OCI-LY3 (cell line): ENCODE results near the gene RSPO3.

Experiments
- H2AFZ ChIP-seq: fragments of 200-600, 300-600 bp; shearing (Covaris generic); 2 replicates; pipeline ENCODE4 v1.6.0; 2014; ENCODE audit warnings: antibody characterized with exemption, low read depth, low read length
- H3K27ac ChIP-seq: fragments of 200-600, 300-600 bp; sonication (generic); 2 replicates; pipeline ENCODE4 v1.5.1; 2014; ENCODE audit warnings: mild to moderate bottlenecking, low read length, moderate library complexity, mixed read lengths
- H3K27me3 ChIP-seq: fragments of 200-600, 300-600 bp; sonication (generic); 2 replicates; pipeline ENCODE4 v1.6.1; 2014; ENCODE audit warnings: low read depth, low read length, mixed read lengths
- H3K36me3 ChIP-seq: fragments of 200-600, 300-600 bp; sonication (generic); replicated peaks from 2 replicates; pipeline ENCODE3; 2014; ENCODE audit warnings: low read depth, low read length, mixed read lengths
- H3K4me1 ChIP-seq: fragments of 300-600, 200-600 bp; sonication (generic); 2 replicates; pipeline ENCODE4 v1.6.1; 2014; ENCODE audit warnings: low read length, mixed read lengths
- H3K4me2 ChIP-seq: fragments of 200-600, 300-600 bp; sonication (generic); 2 replicates; pipeline ENCODE4 v1.6.1; 2014; ENCODE audit warnings: low read length, mixed read lengths
- H3K4me3 ChIP-seq: fragments of 300-600, 200-600 bp; sonication (generic); 2 replicates; pipeline ENCODE4 v1.5.1; 2014; ENCODE audit warnings: antibody characterized with exemption, mild to moderate bottlenecking, low read length, moderate library complexity
- H3K79me2 ChIP-seq: fragments of 300-600, 200-600 bp; shearing (Covaris generic); 2 replicates; pipeline ENCODE4 v1.6.1; 2014; ENCODE audit warnings: mild to moderate bottlenecking, low read length, mixed read lengths
- H3K9ac ChIP-seq: fragments of 300-600, 200-600 bp; shearing (Covaris generic); 2 replicates; pipeline ENCODE4 v1.6.0; 2014; ENCODE audit warnings: mild to moderate bottlenecking, low read length, moderate library complexity
- H3K9me3 ChIP-seq: fragments of 200-600, 300-600 bp; shearing (Covaris generic); 2 replicates; pipeline ENCODE4 v1.6.1; 2014; ENCODE audit warnings: low read length, mixed read lengths; ENCODE audit not compliant: insufficient read depth
- H4K20me1 ChIP-seq: fragments of 200-600, 300-600 bp; sonication (generic); 2 replicates; pipeline ENCODE4 v1.6.1; 2016; ENCODE audit warnings: low read length, mixed read lengths; ENCODE audit not compliant: insufficient read depth
- CTCF ChIP-seq: fragments of 200-600, 300-600 bp; sonication (generic); IDR thresholded peaks from 2 replicates; pipeline ENCODE4 v1.5.1; 2014; ENCODE audit warnings: antibody characterized with exemption, low read length, low read depth
- EZH2phosphoT487 ChIP-seq: fragments of 200-600 bp; shearing (Covaris generic); IDR thresholded peaks from 2 replicates; pipeline ENCODE4 v1.6.1; 2018; ENCODE audit warnings: antibody characterized with exemption, mixed run types, low read depth

RSPO3 gene

GRCh38 chr6:127107916-127108315 lies 10.6 kb upstream of the RSPO3 start:
- no peak overlapping the region for H3K27ac ChIP-seq
- no peak overlapping the region for H3K4me3 ChIP-seq
- H3K4me1 ChIP-seq, result no peaks in the 10 kb centered on the region
- H3K36me3 ChIP-seq, result no peaks in the 10 kb centered on the region
- no peak overlapping the region for H3K4me2 ChIP-seq
- H2AFZ ChIP-seq, result no peak overlapping the region
- no peaks in the 10 kb centered on the region for H4K20me1 ChIP-seq
- H3K9ac ChIP-seq, result no peak overlapping the region
- no peaks in the 10 kb centered on the region for H3K79me2 ChIP-seq
- no peaks in the 10 kb centered on the region for H3K9me3 ChIP-seq
- no peaks in the 10 kb centered on the region for H3K27me3 ChIP-seq
- TF ChIP-seq CTCF (no peak), EZH2phosphoT487 (no peak)

GRCh38 chr6:127110712-127111111 lies 7.8 kb upstream of the RSPO3 start:
- no peak overlapping the region for H2AFZ ChIP-seq
- H4K20me1 ChIP-seq, result no peaks in the 10 kb centered on the region
- H3K9me3 ChIP-seq, result no peaks in the 10 kb centered on the region
- TF ChIP-seq EZH2phosphoT487 (no peak), CTCF (no peak)
- H3K4me2 ChIP-seq, result no peak overlapping the region
- no peak overlapping the region for H3K4me3 ChIP-seq
- no peaks in the 10 kb centered on the region for H3K79me2 ChIP-seq
- H3K27ac ChIP-seq, result no peak overlapping the region
- no peaks in the 10 kb centered on the region for H3K27me3 ChIP-seq
- H3K36me3 ChIP-seq, result no peaks in the 10 kb centered on the region
- no peaks in the 10 kb centered on the region for H3K4me1 ChIP-seq
- H3K9ac ChIP-seq, result no peak overlapping the region

DNA sequence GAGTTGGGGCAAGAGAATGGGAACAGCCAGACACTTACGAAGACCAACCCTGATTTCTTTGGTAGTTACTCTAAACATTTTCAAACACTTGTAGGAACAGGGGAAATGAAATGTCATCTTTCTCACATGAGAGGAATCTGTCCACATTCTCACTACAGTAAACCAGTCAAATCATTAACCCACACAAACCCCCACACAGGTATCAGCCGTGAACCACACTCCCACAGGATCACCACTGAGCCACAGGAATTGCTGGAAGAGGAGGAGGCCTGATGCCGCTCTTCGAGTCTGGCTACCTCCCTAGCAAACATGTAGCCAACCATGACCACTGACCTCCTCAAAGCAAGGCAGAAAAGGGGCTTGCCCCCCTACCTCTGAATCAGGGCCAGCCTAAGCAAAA lies 6.9 kb upstream of the RSPO3 start:
- H3K9me3 ChIP-seq, result no peaks in the 10 kb centered on the region
- H3K27me3 ChIP-seq, result no peaks in the 10 kb centered on the region
- H3K27ac ChIP-seq, result no peak overlapping the region
- no peak overlapping the region for H3K4me2 ChIP-seq
- H3K4me1 ChIP-seq, result no peaks in the 10 kb centered on the region
- H3K79me2 ChIP-seq, result no peaks in the 10 kb centered on the region
- H2AFZ ChIP-seq, result no peak overlapping the region
- no peak for TF ChIP-seq EZH2phosphoT487
- no peak for TF ChIP-seq CTCF
- no peak overlapping the region for H3K9ac ChIP-seq
- no peak overlapping the region for H3K4me3 ChIP-seq
- no peaks in the 10 kb centered on the region for H4K20me1 ChIP-seq
- no peaks in the 10 kb centered on the region for H3K36me3 ChIP-seq

DNA sequence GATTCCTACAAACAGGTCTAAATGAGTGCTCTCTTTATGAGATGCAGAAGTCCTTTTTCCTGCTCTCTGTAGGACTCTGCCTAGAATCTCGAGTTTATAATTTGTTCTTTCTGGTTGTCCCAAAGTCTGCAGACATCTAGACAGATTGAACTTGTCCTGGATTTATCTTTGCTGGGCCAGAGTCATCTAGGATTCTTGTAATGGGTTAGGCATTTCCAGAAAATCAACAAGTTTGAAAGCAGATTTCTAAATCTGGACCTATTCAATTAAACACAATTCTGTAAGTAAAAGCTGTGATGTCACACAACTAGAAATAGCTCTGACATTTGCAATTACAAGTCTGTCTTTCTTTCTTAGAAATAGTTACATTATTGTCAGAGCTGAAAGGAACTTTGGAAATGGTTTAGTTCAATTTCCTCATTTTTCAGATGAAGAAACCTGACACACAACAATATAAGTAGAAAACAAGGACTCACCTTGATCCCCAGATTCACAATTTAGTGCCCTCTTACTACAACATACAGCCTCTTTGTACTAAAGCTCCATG lies 4.2 kb upstream of the RSPO3 start:
- H3K27me3 ChIP-seq, result no peaks in the 10 kb centered on the region
- TF ChIP-seq CTCF (no peak), EZH2phosphoT487 (no peak)
- H3K4me2 ChIP-seq, result no peak overlapping the region
- no peak overlapping the region for H3K9ac ChIP-seq
- no peaks in the 10 kb centered on the region for H3K79me2 ChIP-seq
- no peaks in the 10 kb centered on the region for H3K9me3 ChIP-seq
- H4K20me1 ChIP-seq, result no peaks in the 10 kb centered on the region
- H2AFZ ChIP-seq, result no peak overlapping the region
- no peaks in the 10 kb centered on the region for H3K4me1 ChIP-seq
- no peaks in the 10 kb centered on the region for H3K36me3 ChIP-seq
- no peak overlapping the region for H3K27ac ChIP-seq
- no peak overlapping the region for H3K4me3 ChIP-seq
